ENCODE results near the gene CEP164. TPM values are rescaled to one million over a fixed set of nuclear protein-coding genes. Genes with fewer than 3 reads are reported as not detected.

Gene CEP164
- total RNA-seq, 1 experiment from 2014 or later: 21.0 TPM

DNA sequence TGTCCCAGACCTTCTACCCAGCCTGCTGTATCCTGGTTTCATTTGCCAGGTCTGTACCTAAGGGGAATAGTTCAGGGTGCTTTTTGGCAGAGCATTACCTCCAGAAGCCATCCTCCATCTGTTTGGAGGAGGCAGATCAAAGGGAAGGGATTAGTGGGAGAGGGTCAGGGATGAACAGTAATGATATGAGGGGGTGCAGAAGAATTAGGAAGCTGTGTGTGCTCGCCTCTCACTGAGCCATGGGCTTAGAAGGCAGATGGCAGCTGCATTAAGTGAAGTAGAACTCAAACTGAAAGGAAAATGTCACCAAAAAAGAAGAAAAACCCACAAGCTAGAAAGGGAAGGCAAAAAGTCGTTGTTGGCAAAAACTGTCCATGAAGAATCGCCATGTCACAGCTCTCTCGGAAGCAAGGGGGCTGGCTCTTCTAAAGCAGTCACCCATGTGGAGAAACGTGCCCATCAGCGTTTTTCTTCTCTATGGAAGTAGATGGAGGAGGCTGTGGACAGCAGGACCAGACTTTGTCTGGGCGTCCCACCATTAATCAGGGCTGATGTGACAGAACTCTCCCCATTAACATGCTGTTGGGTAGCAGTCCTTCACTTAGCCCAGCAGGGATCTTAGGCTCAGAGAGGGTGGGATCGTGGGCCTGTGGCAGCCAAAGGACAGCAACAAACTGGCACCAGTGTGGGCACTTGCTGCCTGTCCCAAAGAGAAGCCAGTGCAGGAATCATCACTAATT lies 46.8 kb downstream of the CEP164 start (continued):
- TF ChIP-seq SMAD3 (CRISPR knock-in tag; IDR thresholded peaks at IDR 0.05; ENCODE audit: borderline replicate concordance) (no peak), CREM (CRISPR knock-in tag; IDR thresholded peaks at IDR 0.05) (no peak), NR3C1 (CRISPR knock-in tag; conservative IDR thresholded peaks at IDR 0.05; ENCODE audit: low read depth) (no peak), ZNF671 (CRISPR knock-in tag; IDR thresholded peaks at IDR 0.05) (no peak)

DNA sequence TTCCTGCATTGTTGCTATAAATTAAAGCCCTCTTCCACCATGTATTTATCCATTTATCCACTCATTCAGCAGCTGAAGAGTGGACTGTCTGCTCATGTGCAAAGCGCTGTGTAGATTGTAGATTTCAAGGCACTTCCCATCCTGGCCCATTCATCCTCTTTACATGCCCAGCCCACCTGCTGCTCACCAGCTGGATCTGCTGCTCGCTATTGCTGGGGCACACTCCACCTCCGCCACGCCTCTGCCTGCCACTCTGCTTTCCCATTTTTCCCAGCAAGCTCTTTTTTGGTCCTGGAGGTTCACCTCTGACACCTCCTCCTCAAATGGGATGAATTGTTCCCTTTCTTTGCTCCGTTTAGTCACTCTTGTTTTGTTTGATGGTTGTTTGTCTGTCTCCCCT lies 48.3 kb downstream of the CEP164 start:
- ATAC-seq (no peak), DNase-seq (ENCODE audit: low spot score) (no peak)
- H3K27ac Mint-ChIP-seq: no peak overlapping the region

DNA sequence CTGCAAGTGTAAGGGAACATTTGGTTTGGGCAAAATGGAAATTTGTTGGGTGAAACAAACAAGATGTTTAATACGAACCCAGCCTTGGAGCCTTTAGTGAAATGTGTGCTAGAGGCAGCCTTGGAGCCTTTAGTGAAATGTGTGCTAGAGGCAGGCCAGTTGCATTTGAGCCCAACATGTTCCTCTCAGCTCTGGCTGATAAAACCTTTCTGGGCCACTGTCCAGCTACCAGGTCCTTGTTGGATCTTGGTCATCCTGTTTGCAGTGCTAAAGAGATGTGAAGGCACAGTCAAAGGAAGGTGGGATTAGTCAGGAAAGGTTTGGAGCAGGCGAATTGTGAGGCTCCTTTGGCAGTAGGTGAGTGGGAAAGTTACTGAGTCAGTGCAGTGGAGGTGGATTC lies 48.9 kb downstream of the CEP164 start:
- DNase-seq (ENCODE audit: low spot score) (no peak), ATAC-seq (no peak)
- POLR2A ChIA-PET: no interaction called here
- no peak overlapping the region for H3K4me3 Mint-ChIP-seq
- H3K4me1 Mint-ChIP-seq: no peaks in the 10 kb centered on the region
- H3K27me3 Mint-ChIP-seq (ENCODE audit: low read depth): no peaks in the 10 kb centered on the region
- H3K9me3 Mint-ChIP-seq: no peaks in the 10 kb centered on the region
- CTCF ChIA-PET: interaction anchor here (1.4 kb wide), 1 partner anchor 50 kb away, joined by 3 read pairs; no protein-coding TSS in a partner anchor
- H3K36me3 Mint-ChIP-seq: peaks cover 9% of the 10 kb centered on the region; the same call in 1 of the 2 replicates
- H3K27ac Mint-ChIP-seq: no peak overlapping the region
- TF ChIP-seq PRRX2 (CRISPR knock-in tag; IDR thresholded peaks at IDR 0.05) (no peak), SP1 (CRISPR knock-in tag; conservative IDR thresholded peaks at IDR 0.05) (no peak), ZNF219 (CRISPR knock-in tag; IDR thresholded peaks at IDR 0.05; ENCODE audit: borderline replicate concordance) (no peak), ZBTB21 (CRISPR knock-in tag; IDR thresholded peaks at IDR 0.05; ENCODE audit: borderline replicate concordance) (no peak), SMAD4 (CRISPR knock-in tag; IDR thresholded peaks at IDR 0.05) (no peak), NR1H2 (CRISPR knock-in tag; IDR thresholded peaks at IDR 0.05) (no peak), CREB1 (CRISPR knock-in tag; IDR thresholded peaks at IDR 0.05) (no peak), MYBL2 (CRISPR knock-in tag; IDR thresholded peaks at IDR 0.05) (no peak), NR2C2 (CRISPR knock-in tag; IDR thresholded peaks at IDR 0.05) (no peak), NFYB (CRISPR knock-in tag; conservative IDR thresholded peaks at IDR 0.05; ENCODE audit: low read depth) (no peak), SMAD3 (CRISPR knock-in tag; IDR thresholded peaks at IDR 0.05; ENCODE audit: borderline replicate concordance) (no peak)
- TF ChIP-seq, protein P1, sequence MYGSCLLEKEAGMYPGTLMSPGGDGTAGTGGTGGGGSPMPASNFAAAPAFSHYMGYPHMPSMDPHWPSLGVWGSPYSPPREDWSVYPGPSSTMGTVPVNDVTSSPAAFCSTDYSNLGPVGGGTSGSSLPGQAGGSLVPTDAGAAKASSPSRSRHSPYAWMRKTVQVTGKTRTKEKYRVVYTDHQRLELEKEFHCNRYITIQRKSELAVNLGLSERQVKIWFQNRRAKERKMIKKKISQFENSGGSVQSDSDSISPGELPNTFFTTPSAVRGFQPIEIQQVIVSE (CRISPR knock-in tag; IDR thresholded peaks at IDR 0.05; ENCODE audit: borderline replicate concordance): no peak
- TF ChIP-seq, protein P2, sequence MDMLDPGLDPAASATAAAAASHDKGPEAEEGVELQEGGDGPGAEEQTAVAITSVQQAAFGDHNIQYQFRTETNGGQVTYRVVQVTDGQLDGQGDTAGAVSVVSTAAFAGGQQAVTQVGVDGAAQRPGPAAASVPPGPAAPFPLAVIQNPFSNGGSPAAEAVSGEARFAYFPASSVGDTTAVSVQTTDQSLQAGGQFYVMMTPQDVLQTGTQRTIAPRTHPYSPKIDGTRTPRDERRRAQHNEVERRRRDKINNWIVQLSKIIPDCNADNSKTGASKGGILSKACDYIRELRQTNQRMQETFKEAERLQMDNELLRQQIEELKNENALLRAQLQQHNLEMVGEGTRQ (CRISPR knock-in tag; IDR thresholded peaks at IDR 0.05): no peak
- TF ChIP-seq, protein P3, sequence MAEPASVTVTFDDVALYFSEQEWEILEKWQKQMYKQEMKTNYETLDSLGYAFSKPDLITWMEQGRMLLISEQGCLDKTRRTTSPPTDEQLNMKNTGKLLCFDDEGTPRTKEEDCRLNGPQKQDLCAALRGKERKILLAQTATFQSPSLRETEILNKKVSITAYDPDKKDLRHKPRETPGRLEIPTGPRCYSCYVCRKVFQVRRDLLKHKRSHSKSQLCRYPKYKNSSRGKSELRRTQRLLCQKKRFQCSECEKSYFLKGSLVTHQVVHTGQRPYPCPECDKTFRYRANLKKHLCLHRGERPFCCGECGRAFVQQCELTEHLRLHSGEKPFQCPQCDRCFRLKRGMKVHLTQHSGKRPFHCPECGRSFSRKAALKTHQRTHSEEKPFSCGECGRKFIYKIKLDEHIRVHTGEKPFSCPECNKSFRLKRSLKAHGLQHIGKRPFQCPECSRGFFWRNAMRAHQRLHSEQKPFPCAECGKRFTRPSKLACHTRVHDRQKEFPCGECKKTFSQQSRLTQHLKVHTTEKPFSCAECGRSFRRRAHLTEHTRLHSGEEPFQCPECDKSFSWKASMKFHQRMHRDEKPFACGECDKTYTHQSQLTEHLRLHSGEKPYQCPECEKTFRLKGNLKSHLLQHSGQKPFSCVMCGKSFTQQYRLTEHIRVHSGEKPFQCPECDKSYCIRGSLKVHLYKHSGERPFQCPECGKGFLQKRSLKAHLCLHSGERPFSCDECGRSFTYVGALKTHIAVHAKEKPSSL (CRISPR knock-in tag; conservative IDR thresholded peaks at IDR 0.05): no peak
- TF ChIP-seq, protein P4, sequence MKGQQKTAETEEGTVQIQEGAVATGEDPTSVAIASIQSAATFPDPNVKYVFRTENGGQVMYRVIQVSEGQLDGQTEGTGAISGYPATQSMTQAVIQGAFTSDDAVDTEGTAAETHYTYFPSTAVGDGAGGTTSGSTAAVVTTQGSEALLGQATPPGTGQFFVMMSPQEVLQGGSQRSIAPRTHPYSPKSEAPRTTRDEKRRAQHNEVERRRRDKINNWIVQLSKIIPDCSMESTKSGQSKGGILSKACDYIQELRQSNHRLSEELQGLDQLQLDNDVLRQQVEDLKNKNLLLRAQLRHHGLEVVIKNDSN (CRISPR knock-in tag; IDR thresholded peaks at IDR 0.05): no peak
- TF ChIP-seq, protein P5, sequence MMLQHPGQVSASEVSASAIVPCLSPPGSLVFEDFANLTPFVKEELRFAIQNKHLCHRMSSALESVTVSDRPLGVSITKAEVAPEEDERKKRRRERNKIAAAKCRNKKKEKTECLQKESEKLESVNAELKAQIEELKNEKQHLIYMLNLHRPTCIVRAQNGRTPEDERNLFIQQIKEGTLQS (CRISPR knock-in tag; conservative IDR thresholded peaks at IDR 0.05): no peak
- TF ChIP-seq, protein P6, sequence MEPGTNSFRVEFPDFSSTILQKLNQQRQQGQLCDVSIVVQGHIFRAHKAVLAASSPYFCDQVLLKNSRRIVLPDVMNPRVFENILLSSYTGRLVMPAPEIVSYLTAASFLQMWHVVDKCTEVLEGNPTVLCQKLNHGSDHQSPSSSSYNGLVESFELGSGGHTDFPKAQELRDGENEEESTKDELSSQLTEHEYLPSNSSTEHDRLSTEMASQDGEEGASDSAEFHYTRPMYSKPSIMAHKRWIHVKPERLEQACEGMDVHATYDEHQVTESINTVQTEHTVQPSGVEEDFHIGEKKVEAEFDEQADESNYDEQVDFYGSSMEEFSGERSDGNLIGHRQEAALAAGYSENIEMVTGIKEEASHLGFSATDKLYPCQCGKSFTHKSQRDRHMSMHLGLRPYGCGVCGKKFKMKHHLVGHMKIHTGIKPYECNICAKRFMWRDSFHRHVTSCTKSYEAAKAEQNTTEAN (CRISPR knock-in tag; IDR thresholded peaks at IDR 0.05): no peak

More for the DNA sequence above, 48.3 kb downstream of the CEP164 start:
- TF ChIP-seq KAT7 (CRISPR knock-in tag; IDR thresholded peaks at IDR 0.05; ENCODE audit: borderline replicate concordance) (no peak), RELA (CRISPR knock-in tag; IDR thresholded peaks at IDR 0.05; ENCODE audit: borderline replicate concordance) (no peak)
- TF ChIP-seq, protein P7, sequence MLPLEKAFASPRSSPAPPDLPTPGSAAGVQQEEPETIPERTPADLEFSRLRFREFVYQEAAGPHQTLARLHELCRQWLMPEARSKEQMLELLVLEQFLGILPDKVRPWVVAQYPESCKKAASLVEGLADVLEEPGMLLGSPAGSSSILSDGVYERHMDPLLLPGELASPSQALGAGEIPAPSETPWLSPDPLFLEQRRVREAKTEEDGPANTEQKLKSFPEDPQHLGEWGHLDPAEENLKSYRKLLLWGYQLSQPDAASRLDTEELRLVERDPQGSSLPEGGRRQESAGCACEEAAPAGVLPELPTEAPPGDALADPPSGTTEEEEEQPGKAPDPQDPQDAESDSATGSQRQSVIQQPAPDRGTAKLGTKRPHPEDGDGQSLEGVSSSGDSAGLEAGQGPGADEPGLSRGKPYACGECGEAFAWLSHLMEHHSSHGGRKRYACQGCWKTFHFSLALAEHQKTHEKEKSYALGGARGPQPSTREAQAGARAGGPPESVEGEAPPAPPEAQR (CRISPR knock-in tag; IDR thresholded peaks at IDR 0.05): no peak
- TF ChIP-seq, protein P8, sequence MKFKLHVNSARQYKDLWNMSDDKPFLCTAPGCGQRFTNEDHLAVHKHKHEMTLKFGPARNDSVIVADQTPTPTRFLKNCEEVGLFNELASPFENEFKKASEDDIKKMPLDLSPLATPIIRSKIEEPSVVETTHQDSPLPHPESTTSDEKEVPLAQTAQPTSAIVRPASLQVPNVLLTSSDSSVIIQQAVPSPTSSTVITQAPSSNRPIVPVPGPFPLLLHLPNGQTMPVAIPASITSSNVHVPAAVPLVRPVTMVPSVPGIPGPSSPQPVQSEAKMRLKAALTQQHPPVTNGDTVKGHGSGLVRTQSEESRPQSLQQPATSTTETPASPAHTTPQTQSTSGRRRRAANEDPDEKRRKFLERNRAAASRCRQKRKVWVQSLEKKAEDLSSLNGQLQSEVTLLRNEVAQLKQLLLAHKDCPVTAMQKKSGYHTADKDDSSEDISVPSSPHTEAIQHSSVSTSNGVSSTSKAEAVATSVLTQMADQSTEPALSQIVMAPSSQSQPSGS (CRISPR knock-in tag; IDR thresholded peaks at IDR 0.05; ENCODE audit: borderline replicate concordance, low read depth): no peak
- no peaks in the 10 kb centered on the region for H3K4me1 Mint-ChIP-seq
- no peaks in the 10 kb centered on the region for H3K27me3 Mint-ChIP-seq (ENCODE audit: low read depth)
- H3K4me3 Mint-ChIP-seq: no peak overlapping the region
- peaks cover 14% of the 10 kb centered on the region for H3K36me3 Mint-ChIP-seq
- H3K9me3 Mint-ChIP-seq: no peaks in the 10 kb centered on the region
- POLR2A ChIA-PET: no interaction called here
- CTCF ChIA-PET: interaction anchor here (0.5 kb wide), 1 partner anchor 14 kb away, joined by 3 read pairs; no protein-coding TSS in a partner anchor
